AG09319 (cell line): ENCODE data around the gene KRT76.

Experiments used
- DNase-seq: peaks from one replicate; pipeline ENCODE4 v3.0.0-alpha.2; 2010; ENCODE audit warnings: low read depth; ENCODE audit errors: extremely low read depth
- TF ChIP-seq, protein P1 (sequence below): IDR thresholded peaks from 2 replicates; pipeline ENCODE4 v1.5.1; 2011; ENCODE audit warnings: low read depth, mild to moderate bottlenecking, inconsistent platforms, low read length, moderate library complexity

Gene KRT76

GRCh38 chr12:52790427-52791270, 13.5 kb upstream of the KRT76 start:
- DNase-seq: no peak
- TF ChIP-seq, protein P1, sequence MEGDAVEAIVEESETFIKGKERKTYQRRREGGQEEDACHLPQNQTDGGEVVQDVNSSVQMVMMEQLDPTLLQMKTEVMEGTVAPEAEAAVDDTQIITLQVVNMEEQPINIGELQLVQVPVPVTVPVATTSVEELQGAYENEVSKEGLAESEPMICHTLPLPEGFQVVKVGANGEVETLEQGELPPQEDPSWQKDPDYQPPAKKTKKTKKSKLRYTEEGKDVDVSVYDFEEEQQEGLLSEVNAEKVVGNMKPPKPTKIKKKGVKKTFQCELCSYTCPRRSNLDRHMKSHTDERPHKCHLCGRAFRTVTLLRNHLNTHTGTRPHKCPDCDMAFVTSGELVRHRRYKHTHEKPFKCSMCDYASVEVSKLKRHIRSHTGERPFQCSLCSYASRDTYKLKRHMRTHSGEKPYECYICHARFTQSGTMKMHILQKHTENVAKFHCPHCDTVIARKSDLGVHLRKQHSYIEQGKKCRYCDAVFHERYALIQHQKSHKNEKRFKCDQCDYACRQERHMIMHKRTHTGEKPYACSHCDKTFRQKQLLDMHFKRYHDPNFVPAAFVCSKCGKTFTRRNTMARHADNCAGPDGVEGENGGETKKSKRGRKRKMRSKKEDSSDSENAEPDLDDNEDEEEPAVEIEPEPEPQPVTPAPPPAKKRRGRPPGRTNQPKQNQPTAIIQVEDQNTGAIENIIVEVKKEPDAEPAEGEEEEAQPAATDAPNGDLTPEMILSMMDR: no peak

DNA sequence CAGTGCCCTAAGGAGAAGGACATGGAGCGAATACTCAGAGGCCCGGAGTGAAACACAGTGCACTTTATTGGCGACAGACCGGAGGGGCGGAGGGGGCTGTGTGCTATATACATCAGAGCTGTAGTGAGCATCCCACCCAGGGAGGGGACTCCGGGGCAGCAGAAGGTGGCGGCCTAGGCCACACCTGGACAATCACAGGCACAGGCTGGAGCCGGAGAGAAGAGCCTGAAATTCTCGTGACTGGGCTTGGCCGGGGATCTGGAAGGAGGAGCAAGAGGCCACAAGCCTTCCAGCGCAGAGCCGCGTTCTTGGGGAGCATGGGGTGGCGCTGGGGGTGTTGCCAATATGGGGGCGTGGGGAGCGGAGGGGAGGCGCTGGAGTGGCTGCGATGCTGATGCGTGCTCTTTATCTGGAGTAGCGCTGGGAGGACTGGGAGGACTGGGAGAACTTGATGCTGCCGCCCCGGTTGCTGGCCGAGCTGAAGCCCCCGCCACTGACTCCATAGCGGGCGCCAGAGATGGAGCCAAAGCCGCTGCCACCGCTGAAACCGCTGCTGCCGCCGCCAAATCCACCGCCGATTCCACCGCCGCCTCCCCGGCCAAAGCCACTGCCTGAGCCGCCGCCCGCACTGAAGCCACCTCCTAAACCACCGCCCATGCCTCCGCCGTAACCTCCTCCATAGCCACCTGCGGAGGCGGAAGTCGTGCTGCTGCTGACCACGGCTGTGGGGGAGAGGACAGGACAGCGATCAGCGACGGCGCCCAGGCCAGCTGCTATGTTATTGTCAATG, 12.7 kb upstream of the KRT76 start:
- TF ChIP-seq, protein P1: no peak

DNA sequence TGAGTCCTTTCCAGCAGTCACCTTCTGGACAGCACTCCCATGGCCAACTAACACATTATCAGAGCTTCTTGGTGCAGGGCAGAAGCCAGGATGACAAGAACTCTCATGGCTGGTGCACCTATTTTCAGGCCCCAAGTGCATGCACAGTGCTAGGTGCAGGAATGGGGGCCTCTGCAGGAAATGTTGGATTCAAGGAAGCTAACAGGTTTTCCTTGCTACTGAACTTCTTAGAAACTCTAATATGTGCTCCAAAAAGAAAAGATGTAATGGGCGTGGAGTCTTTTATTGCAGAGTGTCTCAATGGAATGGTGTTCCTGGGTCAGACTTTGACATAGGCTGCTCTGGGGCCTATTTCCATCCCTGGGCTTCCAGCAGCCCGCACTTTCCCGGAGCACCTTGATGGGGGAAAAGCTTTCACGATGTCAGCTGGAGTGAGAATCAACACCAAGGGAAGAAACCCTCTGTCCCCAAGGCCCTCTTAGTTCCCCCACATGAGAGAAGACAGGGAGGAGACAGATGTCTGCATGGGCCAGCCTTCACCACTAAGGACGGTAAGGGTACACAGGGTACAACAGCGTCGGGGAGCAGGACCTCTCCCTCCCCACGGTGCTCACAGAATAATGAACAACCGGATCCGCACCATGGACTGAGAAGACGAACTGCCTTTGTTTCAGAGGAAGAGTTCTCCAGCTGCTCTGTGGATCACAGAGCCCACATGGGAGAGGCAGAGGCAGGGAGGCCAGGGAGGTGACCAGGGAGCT, 11.9 kb upstream of the KRT76 start:
- TF ChIP-seq, protein P1: no peak
- DNase-seq: no peak

More for the DNA sequence above, 12.7 kb upstream of the KRT76 start:
- no peak for DNase-seq

- TF ChIP-seq, protein P1: no peak
- DNase-seq: no peak
Observed at GRCh38 chr12:52788192-52788875, 11.2 kb upstream of the KRT76 start.

GRCh38 chr12:52787324-52788191, 10.4 kb upstream of the KRT76 start:
- TF ChIP-seq, protein P1: no peak
- DNase-seq: no peak

DNA sequence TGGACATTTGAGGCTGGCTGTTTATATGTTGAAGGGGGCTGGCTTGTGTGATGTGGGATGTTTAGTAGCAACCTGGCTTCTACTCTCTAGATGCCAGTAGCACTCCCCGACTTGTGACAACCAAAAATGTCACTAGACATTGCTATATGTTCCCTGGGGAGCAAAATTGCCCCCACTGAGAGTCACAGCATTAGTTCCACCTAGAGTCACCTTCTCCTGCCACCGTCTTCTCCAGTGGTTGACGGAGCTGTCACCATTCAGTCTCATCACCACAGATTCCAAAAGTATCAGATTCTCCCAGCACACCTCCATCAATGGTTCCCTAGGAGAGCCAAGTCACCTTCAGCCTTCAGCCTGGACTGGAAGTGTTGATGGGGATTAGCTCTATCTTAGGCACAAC, 7.8 kb upstream of the KRT76 start:
- TF ChIP-seq, protein P1: no peak
- no peak for DNase-seq
